Measurements from ENCODE around the gene AQP2.

The AQP2 gene

DNA sequence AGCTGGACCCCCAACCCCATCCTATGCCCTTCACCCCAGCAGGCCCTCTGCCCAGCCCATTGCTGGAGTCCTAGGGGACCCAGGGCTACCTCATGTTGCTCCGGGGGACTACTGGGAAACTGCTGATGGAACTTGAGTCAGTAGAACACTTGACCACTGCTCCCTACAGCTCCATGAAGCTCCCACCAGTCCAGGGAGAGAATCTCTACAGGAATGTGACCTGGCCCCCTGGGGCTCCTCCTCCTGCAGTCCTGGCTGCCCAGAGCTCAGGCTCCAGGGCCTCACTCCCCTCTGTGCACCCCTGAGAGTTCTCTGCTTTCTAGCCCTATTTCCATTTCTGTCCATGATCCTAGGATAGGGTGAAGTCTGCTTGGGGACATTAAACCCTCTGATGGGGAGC is 10.8 kb upstream of the AQP2 start:
- DNase-seq (ENCODE audit: low read depth in 2 of 2, low spot score in 1 of 2), result no peak

DNA sequence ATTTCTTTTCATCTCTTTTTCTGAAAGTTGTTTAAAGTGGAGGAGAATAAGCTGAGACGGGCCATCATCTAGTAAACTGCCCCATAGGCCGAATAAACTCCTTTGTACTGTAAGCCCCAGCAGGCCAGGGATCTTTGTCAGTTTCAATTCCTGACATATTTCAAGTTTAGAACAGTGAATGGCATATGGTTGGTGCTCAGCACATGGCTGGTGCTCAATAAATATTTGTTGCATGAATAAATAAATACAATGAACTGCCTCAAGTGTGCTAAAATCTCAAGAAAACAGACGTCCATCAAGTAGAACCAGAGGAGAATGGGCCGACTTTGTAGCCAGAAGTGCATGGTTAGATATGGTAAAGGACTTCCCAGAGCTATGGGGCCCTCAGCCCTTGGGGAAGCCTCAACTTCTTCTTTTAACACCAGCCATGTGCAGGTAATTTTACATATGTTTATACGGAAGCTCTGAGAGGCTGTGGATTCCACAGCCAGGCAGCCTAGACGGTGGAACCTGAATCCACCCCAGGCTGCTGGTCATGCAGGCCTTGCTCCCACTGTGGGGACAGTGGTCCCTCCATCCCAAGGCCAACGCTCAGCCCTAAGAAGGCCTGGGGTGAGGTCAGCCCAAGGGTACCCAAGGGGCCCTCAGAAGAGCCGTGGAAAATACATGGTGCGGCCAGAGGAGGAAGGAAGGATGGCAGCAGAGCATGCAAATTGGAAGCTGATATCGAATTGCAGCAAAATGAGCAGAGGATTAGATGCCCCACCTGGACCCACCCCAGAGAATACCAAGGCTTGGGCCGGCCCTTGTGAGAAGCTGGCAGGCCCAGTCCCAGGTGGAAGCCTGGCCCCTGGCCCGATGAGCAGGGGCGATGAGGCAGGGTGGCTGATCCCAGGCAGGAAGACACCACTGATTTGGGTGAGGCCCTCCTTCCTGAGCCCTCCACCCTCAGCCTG is 8.7 kb upstream of the AQP2 start:
- DNase-seq (ENCODE audit: low read depth in 2 of 2, low spot score in 1 of 2), result no peak

DNA sequence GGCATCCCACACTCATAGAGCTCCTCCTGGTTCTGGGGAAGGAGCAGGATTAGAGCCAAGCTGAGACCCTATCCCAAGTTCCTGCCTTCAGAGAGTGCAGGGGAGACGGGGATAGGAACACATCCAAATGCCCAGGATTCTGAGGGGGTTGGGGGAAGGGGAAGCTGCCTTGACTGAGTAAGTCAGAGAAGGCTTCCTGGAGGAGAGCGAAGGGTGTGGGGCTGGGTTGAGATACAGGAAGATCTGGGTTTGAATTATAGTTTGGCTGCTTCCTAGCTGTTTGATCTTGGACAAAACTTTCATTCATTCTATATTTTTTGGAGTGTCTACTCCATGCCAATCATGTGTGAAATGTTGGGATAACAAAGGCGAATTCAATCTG is 8.0 kb upstream of the AQP2 start:
- DNase-seq (ENCODE audit: low read depth in 2 of 2, low spot score in 1 of 2), result no peak

DNA sequence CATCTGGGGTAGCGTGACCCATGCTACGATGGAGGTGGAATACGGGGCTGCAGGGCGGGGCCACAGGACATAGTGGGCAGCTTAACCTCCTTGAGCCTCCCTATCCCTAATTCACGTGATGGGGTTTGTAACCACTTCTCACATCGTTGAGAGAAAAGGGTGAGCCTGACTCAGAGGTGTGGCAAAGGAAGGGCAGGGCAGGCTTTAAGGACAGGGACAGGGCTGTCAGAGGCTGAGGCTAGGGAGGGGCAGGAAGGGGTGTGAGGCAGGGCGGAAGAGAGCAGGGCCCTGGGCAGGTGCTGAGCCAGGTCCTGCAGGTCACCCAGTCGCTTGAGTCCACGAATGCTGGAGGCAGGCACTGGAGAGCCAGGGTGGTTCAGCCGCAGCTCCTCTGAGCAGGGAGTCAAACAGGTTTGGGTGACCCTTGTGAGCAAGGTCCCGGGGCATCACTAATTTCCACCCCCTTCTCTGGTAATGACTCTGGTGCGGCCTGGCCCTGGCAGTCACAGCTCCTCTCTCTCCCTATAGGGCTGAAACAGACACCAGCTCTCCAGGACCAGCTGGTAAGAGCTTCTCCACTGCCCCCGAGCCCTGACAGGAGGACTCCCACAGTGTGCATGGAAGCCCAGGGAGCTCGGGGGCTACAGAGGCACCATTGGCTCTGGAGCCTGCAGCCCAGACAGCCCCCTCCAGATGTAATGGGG is 7.5 kb upstream of the AQP2 start:
- DNase-seq (ENCODE audit: low read depth in 2 of 2, low spot score in 1 of 2), result no peak

DNA sequence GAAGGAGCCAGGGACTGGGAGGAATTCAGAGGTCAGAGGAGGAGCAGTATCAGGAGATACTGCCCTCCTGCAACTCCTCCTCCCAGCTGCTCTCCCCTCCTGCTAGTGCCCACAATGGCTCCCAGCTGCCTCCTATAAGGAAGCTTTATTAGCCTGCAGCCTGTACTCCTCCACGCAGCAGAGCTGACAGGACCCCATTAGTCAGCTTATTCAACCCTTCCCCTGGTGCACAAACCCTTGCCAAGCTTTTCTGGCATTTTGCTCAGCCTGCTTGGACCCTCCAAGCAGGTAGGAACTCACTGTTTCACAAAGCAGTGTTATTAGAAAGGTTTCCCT is 6.9 kb upstream of the AQP2 start:
- no peak for DNase-seq (ENCODE audit: low read depth in 2 of 2, low spot score in 1 of 2)

DNA sequence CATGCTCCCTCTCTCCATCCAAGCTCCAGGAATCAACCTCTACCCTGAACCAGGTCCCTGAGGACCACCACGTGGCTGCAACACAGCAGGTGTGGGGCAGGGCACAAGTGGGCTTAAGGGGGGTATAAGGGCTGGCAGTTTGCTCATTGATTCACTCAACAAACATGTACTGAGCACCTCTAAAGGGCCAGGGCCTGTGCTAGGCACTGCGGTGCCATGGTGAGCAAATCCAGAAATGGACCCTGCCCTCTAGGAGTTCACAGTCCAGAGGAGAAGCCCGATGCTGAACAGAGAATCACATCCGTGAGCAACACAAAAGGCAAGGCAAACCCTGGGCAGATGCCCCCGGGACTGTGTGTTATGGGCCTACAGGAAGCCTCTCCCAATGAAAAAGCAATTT is 6.5 kb upstream of the AQP2 start:
- DNase-seq (ENCODE audit: low read depth in 2 of 2, low spot score in 1 of 2), result no peak

DNA sequence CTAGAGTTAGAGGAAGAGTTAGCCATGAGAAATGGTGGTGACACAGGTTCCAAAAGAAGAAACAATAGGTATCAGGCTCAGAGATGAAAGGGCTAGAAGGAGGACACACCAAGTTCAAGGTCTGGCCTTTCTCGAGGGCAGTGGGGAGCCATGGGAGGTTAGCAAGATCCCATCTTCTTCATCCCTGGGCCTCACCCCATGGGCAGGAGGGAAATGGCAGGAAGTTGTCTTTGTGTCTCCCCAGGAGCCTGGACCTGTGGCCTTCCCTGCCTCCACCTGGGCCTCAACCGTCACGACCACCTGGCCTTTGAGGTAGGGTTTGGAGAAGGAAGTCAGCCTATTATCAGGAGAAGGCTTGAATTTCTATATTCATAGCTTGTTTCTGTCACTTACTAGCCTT is 5.8 kb upstream of the AQP2 start:
- DNase-seq (ENCODE audit: low read depth in 2 of 2, low spot score in 1 of 2), result no peak

DNA sequence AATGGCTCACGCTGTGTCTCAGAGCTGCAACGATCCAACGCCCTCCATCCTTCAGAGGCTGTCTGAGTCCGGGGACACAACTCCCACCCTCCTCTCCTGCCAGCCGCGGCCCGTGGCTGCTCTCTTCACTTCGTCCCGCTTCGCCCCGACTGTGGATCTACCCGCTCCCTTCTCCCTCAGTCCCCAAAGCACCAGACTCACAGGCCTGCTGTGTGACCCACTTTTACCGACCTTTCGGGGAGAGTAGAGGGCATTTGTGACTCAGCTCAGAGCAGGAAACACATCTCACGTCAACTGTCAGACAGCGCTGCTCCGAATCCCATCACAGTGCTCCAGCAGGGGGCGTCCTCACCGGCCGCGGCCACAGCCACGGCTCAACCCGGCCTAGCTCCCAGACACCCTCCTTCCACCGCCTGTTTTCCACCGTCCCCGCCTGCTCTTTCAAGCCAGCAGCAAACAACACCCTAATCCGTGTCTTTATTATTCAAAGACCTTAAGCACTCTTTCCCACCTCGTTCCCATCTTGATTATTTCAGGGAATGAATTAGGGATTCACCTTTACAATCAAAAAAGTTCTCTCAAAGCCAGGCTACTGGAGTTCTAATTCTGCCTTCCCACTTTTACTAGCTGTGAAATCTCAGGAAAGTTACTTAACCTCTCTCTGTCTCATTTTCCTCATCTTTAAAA is 5.0 kb upstream of the AQP2 start:
- peak; percentile 63 to 64 for DNase-seq (ENCODE audit: low read depth in 2 of 2, low spot score in 1 of 2)

DNA sequence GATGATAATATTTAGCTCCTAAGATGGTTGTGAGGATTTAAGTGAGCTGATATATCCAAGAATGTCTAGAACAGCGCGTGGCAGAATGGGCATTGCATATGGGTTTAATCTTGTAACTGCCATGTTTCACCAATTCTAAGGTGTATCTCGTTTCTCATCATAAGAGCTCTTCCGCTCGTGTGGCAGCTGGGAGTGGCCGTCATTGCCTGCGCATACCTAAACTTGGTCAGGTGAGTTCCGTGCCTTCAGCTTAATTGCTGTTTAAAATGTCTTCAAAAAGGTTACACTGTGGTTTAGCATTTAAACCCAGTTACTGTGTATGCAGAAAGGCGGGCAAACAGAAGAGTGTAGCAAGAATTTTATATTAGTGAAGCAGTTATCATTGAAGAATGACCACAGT is 4.5 kb upstream of the AQP2 start:
- no peak for DNase-seq (ENCODE audit: low read depth in 2 of 2, low spot score in 1 of 2)

DNA sequence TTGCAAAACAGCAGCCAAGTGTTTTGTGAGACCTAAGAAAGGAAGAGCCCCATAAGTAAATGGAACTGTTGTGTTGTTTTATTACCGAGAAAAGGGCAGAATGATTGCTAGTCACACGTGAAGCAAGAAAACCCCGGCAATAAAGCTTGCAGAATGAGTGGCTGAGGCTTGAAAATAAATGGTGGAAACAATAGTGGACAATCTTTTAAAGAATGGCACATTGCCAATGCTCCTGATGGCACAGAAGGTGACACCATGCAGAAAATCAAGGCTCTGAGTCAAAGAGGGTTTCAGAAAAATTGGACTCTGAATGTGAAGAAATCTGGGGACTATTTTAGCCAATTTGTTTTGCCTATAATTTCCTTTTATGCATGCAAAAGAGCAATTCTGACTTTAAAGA is 4.0 kb upstream of the AQP2 start:
- no peak for DNase-seq (ENCODE audit: low read depth in 2 of 2, low spot score in 1 of 2)

DNA sequence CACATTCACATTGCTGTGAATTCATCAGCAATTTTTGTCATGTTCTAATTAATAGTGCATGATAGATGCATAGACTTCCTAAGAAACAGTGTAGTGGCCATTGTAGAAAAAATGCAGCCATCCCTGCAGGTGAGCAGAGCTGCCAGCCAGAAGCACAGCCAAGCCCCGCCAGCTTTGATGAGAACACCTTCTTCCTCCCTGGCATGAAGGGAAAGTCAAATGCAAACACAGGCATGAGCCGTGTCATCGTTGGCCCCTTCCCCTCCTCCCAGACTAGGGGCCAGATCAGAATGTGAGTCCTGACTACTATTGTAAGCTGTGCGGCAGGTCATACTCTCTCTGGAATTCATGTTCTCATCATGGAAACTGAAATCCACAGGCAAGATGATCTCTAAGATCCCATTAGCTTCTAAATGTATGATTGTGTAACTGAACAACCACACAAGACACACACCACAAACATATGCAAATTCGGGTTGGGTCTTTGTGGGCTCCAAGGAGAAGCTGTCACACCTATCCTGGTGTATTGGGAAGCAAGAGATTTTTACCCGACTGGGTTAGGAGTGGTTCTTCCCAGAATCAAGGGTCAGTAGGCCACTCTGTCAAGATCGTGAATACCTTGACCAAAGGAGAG is 2.8 kb upstream of the AQP2 start:
- no peak for DNase-seq (ENCODE audit: low read depth in 2 of 2, low spot score in 1 of 2)

DNA sequence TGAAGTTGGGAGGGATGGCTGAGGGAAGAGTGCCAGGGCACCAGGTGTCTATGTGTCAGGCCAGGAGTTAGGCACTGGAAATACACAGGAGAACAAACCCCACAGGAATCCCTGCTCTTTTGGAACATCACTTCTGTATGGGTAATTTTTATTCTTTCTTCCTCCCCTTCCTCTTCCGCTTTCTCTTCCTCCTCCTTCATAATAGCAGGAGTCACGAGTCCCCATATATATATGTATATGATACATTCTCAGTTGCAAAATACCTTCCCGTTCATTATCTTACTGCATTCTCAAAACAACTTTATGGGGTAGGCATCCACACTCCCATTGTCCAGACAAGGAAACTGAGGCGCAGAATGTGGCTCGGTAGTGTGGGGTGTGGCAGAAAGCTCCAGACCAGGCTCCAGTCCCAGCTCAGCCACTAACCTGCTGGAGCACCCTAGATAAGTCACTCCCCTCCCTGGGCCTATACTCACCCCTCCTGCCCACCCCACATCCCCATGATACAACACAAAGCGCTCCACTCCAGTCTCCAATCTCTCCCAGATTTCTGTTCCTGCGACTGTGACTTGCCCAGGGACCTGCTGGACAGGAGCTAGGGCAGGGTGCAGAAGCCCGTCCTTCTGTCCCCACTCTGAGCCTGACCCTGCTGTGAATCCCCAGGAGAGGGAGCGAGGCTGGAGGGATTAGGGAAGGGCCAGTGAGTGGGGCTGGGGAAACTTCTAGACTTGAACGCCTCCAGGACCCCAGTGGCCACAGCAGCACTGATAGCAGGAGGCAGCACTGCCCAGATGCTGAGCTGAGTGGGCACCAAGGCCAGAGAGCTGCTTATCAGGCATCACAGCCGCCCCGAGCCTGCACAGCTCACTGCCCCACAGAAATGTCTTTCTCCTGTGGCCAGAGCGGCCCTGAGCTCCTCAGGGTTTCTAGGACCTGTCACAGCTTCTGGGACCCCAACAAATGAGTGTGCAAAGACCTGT is 1.4 kb upstream of the AQP2 start:
- no peak for DNase-seq (ENCODE audit: low read depth in 2 of 2, low spot score in 1 of 2)

DNA sequence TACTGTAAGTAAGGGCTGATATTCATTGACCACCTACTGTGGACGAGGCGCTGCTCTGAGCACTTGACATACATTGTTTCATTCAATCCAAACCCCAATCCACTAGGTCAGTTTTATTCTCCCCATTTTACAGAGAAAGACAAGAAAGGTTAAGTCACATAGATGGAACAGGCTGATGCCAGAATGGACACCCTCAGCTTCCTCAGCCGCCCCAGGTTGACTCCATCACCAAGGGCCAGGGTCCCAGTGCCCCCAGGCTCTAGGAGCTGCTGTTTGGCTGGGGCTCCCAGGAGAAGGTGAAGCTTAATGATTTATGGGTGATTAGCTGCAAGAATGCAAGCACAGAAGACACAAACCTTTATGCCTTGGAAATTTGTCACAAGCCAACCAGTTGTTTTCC is 671 bp upstream of the AQP2 start:
- DNase-seq (ENCODE audit: low read depth in 2 of 2, low spot score in 1 of 2), result no peak

DNA sequence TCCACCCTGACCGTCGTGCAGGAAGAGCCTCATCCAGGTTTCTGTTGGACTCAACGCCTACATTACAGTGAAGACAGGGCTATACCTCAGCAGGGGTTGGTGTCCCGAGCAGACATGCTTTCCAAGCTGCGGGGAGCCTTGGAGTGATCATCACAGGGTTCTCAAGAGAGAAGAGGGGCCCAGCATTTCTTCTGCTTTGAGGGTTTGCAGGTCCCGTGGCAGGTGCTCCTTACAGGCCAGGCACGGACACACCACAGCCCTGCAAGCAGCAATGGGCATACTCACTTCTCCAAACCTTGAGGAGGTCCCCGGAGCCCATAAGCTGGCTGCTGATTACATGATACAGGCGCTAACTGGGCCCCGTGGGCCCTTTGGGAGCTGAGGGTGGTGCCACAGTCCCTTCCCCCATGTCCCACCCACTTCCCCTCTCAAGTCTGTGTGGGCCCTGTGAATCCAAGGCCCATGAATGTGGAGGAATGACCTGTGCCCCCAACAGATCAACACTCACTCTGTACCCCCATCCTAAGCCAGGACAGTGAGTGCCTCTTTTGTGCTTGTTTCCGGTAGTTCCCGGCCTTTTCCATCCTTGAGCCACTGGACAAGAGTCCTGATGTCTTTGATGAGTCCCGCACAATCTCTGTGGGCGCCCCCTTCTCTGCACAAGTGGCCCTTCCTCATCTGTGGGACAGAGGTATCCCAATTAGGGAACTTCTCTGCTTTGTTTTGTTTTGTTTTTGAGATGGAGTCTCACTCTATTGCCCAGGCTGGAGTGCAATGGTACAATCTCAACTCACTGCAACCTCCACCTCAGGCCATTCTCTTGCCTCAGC is 1.1 kb downstream of the AQP2 start:
- DNase-seq (ENCODE audit: low read depth in 2 of 2, low spot score in 1 of 2), result no peak

DNA sequence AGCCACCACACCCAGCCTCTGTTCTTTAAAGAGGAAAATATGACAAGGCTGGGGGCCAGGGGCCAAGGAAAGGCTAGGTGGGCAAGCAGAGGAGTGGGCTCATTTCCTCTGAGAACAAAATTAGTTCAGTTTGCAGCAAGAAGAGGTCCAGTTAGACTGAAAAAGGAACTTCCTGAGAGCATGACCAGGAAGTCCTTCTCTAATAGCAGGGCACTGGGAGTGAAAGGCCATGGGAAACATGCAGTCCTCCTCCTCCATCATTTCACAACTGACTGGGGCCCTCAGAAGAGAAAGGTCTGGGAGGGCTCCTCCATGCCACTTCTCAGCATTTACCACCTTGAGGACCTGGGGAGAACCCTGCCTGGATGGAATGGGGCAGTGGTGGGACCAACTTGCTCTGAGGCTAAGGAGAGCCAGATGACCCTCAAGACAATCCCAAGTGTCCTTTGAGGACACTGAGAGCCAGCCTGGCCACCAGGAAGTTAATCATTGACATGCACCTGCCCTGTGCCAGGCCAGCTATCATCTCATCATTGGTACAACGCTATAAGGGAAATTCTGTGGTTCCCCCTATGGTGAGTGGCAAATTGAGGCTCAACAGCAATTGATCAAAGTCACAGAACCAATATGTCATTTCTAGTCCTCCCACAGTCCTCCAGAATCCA is 2.0 kb downstream of the AQP2 start:
- no peak for DNase-seq (ENCODE audit: low read depth in 2 of 2, low spot score in 1 of 2)

DNA sequence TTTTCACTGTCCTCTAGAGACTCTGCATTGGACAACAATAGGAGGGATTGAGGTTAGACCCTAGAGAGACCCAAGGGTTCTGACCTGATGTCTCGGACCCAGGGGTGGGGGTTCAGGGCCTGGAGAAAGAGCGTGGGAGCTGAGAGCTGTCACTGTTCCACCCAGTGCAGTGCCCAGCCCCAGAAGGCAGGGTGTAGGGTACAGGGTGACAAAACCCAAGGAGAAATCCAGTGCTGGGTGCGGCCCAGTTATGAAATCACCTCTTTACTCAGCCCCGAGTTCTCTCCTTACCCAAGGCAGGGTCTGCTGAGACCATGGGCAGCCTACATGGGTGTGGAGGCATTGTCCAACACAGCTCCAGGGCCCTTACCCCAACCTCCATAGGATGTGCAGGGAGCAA is 2.6 kb downstream of the AQP2 start:
- no peak for DNase-seq (ENCODE audit: low read depth in 2 of 2, low spot score in 1 of 2)

DNA sequence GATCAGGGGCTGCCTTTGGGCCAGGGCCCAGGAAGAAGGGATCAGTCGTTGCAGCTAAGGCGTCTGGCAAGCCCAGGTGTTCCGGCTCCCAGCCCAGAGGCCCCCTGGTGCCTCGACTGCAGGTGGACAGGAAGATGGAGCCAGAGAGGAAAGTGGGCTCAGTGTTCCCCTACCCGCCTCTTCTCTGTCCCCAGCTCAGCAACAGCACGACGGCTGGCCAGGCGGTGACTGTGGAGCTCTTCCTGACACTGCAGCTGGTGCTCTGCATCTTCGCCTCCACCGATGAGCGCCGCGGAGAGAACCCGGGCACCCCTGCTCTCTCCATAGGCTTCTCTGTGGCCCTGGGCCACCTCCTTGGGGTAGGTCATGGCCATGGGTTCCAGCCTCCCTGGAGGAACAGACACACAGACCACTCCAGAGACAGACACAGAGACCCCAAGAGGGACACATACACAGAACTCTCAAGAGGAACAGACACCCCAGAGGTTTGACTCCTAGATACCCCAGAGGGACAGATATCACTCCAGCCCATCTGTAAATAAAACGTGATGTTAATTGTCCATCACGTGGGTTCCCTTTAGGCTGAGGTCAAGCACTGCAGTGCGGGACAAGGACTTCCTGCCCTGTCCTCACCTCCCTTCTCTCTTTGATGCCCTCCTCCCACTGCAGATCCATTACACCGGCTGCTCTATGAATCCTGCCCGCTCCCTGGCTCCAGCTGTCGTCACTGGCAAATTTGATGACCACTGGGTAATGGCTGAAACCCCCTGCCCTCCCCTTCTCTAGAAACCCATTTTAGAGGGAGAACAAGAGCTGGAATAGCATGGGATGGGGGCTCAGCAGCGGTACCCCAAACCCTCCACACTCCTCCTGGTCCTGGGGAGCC is 3.7 kb downstream of the AQP2 start:
- no peak for DNase-seq (ENCODE audit: low read depth in 2 of 2, low spot score in 1 of 2)
